GM12801 (cell line): ENCODE measurements around the gene SRP14.

Source experiments
- CTCF ChIP-seq: IDR thresholded peaks from one replicate; pipeline ENCODE4 v1.5.1; 2011; ENCODE audit warnings: control low read depth; ENCODE audit not compliant: insufficient read length; ENCODE audit errors: extremely low read depth

The SRP14 gene

DNA sequence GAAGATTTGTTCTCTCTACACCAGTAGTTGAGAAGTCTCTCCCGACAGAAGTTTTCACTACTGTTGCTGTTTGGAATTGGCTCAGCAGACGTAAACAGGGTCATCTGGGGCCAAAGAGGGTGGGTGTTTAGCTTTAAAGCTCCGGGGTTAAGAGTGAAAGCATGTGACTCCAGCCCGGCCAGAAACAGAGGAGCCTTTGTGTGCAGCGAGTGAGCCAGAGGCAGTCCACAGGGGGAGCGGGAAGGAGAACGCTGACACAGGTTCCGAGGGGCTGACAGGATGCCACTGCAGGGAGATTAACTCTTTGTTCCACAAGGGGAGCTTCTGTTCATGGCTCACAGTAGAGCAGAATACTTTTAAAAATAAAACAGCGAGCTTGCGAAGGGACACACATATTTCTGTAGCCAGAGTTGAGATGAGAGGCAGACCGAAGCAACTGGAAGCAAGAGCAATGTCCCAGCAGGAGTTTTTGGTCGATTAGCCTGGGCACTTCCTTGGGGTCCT lies 42.8 kb upstream of the SRP14 start:
- TF ChIP-seq CTCF: no peak

DNA sequence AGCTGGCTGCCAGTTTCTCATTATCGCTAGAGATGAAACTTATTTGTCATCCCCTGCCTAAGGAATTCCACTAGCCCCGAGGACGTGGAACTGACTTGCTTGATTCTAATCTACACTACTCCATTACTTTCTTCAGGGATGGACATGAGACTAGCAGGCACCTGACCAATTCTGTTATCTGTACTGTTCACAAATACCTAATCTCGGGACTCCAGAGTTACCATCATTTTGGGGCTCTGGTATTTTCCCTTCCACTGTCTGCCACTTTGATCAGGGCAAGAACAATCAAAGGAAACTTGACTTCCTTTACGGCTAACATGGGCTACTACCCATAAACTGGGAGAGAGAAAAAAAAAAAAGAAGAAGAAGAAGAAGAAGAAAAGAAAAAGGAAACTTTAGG lies 41.9 kb upstream of the SRP14 start:
- TF ChIP-seq CTCF: no peak

DNA sequence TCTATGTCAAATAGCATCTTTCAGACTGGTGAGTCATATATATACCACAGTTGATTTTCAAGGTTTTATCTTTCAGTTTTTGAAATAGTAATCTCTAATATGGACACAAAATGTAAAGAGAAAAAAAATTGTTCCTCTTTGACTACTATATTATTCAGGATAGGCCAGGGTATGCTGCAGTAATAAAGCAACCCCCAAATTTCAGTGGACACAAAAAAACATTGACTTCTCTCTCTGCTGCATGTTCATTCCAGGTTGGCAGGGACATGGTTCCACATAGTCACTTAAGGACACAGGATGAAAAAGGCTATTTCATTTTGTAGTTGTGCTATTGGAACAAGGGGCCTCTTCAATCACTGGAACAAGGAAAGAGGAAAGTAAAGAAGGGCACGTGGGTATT lies 41.1 kb upstream of the SRP14 start:
- TF ChIP-seq CTCF: no peak

GRCh38 chr15:40079456-40079855 lies 40.5 kb upstream of the SRP14 start:
- no peak for TF ChIP-seq CTCF

- no peak for TF ChIP-seq CTCF
Observed at GRCh38 chr15:40075298-40076044, 36.5 kb upstream of the SRP14 start.

DNA sequence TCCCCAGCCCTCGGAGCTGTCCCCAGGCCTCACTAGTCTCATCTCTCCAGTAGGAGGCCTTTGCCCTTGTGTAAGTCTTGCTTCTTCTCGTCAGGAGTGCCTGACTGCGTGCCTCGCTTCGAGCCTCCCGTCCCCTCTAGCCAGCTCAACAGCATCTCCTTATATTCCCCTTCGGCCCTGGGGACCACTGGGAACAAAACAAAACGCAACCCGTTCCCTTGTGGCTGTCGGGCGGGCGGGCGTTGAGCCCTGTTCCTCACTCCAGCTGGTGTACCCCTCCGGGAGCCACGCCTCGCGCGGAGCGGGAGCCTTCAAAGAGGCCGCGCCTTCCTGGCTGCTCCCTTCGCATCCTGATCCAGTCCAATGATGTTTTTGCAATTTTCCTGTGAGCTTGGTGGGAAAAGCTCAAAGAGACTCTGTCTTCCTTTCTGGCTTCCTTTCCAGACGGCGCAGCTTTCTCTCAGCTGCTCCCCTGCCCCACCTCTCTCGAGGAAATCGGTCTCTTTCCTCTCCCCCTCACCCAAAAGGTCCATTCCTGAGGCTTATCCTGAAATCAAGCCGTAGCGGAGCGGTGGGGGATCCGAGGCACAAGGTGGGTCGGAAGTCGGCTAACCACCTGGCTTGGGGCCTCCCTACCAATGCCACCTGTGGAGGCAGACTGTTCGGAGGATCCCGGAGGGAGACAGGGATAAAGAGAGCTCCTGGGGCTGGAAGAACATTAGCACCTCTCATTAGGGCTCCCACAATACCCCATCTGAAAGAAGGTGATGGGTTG lies 33.4 kb upstream of the SRP14 start:
- no peak for TF ChIP-seq CTCF

- TF ChIP-seq CTCF: no peak
Observed at GRCh38 chr15:40070608-40071218, 31.7 kb upstream of the SRP14 start.
